Measurements from ENCODE around the gene DPH6.
"Not testable (repeated sequence)": the region's sequence is repeated elsewhere in the genome, so short reads cannot be mapped to it uniquely, and the experiment has no call there.

The DPH6 gene

DNA sequence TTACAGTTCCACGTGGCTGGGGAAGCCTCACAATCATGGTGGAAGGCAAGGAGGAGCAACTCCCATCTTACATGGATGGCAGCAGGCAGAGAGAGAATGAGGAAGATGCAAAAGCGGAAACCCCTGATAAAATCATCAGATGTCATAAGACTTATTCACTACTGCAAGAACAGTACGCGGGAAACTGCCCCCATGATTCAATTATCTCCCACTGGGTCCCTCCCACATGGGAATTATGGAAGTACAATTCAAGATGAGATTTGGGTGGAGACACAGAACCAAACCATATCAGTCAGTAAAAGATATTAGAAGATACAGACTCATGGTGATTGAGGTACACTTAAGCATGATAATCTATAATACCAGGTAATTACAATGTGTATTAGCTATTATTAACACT lies 217.1 kb downstream of the DPH6 start:
- DNase-seq (ENCODE audit: low read depth), result not testable (repeated sequence)

DNA sequence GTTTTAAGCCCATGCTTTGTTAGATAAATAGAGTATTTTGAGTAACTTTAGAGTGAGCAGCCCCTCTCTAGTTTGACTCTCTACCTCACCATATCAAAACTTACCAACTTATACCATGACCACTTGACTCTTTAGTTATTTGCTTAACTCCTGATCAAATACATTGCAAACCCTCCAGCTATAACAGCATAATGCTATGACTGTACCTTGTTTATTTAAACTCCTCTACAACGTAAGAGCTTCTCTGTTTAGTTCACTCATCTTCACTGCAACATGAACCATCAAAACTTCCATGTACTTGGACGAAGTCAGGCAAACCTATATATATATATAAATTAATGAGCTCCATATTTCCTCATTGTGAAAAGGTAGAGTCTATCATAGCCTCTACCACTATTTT lies 218.2 kb downstream of the DPH6 start:
- no peak for DNase-seq (ENCODE audit: low read depth)

DNA sequence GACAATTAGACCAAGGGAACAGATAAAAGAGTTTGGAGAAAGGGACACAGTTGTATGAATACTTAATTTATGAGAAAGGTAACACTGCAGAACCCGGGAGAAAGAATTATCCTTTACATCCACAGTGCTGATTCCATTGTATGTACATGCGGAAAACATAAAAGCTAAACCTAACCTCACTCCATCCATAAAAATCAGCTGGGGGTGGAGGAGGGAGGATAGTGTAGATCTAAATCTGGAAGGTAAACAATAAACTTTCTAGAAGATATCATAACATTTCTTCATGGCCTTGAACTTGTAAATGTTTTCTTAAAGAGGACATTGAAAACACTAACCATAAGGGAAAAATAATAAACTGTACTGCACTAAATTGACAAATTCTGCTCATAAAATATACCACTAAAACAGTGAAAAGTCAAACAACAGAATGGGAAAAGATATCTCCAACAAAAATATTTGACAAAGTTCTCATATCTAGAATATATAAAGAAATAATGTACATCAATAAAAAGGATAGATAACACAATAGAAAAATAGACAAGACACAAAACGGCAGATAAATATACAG lies 220.5 kb downstream of the DPH6 start:
- no peak for DNase-seq (ENCODE audit: low read depth)

DNA sequence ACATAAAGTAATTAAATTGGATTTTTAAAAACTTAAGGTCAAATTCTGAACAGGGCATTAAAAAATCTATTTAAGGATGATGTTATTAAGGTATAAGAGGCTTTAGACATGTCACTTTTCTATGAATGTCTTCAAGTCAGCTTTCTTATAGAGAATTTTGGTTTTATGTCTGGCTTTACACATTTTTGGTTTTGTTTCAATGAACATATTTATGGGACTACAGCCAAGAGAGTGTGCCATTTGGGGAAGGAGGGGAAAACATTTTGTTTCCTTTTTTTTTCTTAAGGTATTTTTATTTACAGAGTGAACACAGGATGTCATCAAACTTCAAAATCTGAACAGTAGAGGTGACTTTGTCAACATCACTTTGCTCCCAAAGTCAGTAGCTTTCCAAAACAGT lies 222.8 kb downstream of the DPH6 start:
- DNase-seq (ENCODE audit: low read depth), result no peak

DNA sequence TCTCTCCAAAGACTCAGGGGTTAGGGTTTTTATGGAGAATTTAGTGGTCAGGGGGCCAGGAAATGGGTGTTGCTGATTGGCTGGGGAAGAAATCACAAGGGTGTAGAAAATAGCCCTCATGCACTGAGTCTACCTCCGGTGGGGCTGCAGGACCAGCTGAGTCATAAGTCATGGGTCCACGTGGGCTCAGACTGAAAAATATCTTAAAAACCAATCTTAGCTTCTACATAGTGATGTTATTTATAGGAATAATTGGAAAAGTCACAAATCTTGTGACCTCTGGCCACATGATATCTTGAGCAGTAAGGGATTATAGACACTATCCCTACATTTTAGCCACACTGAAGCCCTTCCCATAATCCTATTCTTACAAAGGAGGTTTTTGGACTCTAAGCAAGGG lies 224.0 kb downstream of the DPH6 start:
- DNase-seq (ENCODE audit: low read depth), result no peak

DNA sequence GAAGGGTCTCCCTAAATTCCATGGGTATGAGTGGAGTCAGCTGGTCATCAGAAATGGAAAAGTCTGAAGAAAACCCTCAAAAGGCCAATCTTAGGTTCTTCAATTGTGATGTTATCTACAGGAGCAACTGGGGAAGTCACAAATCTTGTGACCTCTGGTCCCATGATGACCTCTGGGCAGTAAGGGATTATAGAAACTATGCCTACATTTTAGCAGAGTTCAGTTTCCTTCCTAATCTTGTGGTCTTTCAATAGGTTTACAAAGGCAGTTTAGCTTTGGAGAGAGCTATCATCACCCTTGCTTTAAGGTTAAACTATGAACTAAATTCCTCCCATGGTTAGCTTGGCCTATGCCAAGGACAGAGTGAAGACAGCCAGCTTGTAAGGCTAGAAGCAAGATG lies 225.1 kb downstream of the DPH6 start:
- DNase-seq (ENCODE audit: low read depth), result no peak
